ENCODE data around the gene XRN1.
"Not testable (repeated sequence)": the region's sequence is repeated elsewhere in the genome, so short reads cannot be mapped to it uniquely, and the experiment has no call there.

The XRN1 gene

DNA sequence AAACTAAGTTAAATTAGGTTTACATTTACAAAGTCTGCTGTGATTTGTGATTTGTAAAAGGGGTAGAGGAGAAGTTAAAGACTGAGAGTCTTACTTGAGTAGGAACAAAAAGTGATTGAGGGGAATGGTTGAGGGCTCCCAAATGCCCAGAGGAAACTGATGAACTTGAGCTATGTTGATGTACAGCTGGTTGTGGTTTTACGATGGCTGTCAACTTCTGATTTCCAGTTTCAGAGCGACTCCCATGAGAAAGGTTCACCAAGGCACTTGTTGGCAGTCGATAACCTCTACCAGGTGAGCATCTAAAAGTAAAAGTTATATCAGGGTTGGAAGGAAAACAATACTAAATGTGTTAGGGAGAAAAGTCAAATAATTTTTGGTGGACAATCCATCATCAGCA, 91.0 kb downstream of the XRN1 start:
- TF ChIP-seq, protein P1, sequence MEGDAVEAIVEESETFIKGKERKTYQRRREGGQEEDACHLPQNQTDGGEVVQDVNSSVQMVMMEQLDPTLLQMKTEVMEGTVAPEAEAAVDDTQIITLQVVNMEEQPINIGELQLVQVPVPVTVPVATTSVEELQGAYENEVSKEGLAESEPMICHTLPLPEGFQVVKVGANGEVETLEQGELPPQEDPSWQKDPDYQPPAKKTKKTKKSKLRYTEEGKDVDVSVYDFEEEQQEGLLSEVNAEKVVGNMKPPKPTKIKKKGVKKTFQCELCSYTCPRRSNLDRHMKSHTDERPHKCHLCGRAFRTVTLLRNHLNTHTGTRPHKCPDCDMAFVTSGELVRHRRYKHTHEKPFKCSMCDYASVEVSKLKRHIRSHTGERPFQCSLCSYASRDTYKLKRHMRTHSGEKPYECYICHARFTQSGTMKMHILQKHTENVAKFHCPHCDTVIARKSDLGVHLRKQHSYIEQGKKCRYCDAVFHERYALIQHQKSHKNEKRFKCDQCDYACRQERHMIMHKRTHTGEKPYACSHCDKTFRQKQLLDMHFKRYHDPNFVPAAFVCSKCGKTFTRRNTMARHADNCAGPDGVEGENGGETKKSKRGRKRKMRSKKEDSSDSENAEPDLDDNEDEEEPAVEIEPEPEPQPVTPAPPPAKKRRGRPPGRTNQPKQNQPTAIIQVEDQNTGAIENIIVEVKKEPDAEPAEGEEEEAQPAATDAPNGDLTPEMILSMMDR (IDR thresholded peaks at IDR 0.05; ENCODE audit: control insufficient read depth, extremely low read depth, insufficient read depth) = no peak
- DNase-seq (ENCODE audit: low read depth) = no peak
- no peak overlapping the region for H3K4me3 ChIP-seq (ENCODE audit: low read depth, low read length)

DNA sequence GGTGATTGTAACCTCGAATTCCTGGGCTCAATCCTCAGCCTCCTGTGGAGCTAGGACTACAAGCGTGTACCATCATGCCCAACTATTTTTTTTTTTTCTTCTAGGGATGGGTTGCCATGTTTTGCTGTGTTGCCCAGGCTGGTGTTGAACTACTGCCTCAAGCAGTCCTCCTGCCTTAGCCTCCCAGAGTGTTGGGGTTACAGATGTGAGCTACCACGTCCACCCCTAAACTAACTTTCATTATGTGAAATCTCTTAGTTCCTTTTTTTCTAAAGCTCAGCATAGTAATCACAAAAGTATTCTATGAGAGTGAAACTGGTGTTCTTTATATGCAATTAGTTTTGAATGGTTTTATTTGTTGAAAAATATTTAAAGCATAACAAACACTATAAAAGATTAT, 92.1 kb downstream of the XRN1 start:
- no peak for DNase-seq (ENCODE audit: low read depth)
- TF ChIP-seq, protein P1 (IDR thresholded peaks at IDR 0.05; ENCODE audit: control insufficient read depth, extremely low read depth, insufficient read depth) = no peak
- H3K4me3 ChIP-seq (ENCODE audit: low read depth, low read length) = no peak overlapping the region

DNA sequence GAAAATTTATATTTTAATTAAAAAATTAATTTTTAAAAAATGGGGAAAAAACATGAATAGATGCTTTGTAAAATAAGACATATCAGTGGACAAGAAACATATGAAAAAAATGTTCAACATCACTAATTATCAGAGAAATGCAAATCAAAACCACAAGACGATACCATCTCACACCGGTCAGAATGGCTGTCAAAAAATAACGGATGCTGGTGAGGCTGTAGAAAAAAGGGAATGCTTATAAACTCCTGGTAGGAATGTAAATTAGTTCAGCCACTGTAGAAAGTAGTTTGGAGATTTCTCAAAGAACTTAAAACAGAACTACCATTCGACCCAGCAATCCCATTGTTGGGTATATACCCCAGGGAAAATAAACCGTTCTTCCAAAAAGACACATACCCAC, 93.8 kb downstream of the XRN1 start:
- no peak overlapping the region for H3K4me3 ChIP-seq (ENCODE audit: low read depth, low read length)
- TF ChIP-seq, protein P1 (IDR thresholded peaks at IDR 0.05; ENCODE audit: control insufficient read depth, extremely low read depth, insufficient read depth) = no peak
- no peak for DNase-seq (ENCODE audit: low read depth)

DNA sequence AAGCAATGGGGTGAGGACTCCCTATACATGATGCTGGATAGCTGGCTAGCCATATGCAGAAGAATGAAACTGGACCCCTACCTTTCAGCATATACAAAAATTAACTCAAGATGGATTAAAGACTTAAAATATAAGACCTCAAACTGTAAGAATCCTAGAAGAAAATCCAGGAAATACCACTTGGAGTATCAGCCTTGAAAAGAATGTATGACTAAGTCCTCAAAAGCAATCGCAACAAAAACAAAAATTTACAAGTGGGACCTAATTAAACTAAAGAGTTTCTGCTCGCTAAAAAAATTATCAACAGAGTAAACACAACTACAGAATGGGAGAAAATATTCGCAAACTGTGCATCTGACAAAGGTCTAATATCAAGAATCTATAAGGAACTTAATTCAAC, 94.3 kb downstream of the XRN1 start:
- H3K4me3 ChIP-seq (ENCODE audit: low read depth, low read length) = no peak overlapping the region
- no peak for DNase-seq (ENCODE audit: low read depth)

DNA sequence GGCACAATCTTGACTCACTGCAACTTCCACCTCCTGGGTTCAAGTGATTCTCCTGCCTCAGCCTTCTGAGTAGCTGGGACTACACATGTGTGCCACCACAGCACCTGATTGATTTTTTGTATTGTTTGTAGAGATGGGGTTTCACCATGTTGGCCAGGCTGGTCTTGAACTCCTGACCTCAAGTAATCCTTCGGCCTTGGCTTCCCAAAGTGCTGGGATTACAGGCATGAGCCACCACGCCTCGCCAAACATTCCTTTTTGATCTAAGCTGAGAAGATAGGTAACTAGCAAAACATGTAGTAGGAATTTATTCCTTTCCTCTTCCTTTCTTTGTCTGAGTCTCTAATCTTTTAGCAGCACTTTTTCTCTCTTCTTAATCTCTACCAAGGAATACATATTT, 95.1 kb downstream of the XRN1 start:
- DNase-seq (ENCODE audit: low read depth); H3K4me3 ChIP-seq (ENCODE audit: low read depth, low read length): not testable (repeated sequence)

More for the DNA sequence above, 94.3 kb downstream of the XRN1 start:
- TF ChIP-seq, protein P1 (IDR thresholded peaks at IDR 0.05; ENCODE audit: control insufficient read depth, extremely low read depth, insufficient read depth) = no peak

DNA sequence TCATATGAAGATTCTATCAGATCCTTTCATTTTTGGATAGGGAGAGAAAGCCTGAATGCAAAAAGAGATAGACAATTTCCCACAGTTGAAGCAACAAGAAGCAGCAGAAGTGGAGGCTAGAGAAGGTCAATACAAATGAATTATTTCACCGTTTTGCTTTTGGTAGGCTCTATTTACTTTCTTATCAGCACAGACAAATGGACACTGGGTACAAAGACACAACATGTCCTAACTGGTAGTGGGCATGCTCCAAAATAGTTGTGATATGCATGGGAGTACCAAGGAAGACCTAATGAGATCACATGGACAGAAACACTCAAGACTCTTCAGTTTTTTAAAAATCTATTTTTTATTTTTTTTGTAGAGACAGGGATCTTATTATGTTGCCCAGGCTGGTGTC, 99.4 kb downstream of the XRN1 start:
- DNase-seq (ENCODE audit: low read depth) = no peak
- H3K4me3 ChIP-seq (ENCODE audit: low read depth, low read length) = no peak overlapping the region
- TF ChIP-seq, protein P1 (IDR thresholded peaks at IDR 0.05; ENCODE audit: control insufficient read depth, extremely low read depth, insufficient read depth) = no peak

DNA sequence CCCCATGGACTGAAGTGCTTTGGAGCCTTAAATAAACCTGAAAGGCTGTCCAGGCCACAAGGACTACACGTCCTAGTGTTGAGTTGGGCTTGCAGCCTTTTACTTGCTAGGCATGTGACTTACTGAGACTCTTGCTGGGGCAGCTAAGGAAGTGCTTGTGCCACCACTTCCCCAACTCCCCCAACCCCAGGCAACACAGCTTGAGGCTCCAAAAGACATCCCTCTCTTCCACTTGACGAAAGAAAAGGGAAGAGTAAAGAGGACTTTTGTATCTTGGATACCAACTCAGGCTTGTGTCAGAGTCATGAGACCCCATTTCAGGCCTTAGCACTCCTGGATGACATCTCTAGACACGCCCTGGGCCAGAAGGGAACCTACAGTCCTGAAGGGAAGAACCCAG, 109.8 kb downstream of the XRN1 start:
- DNase-seq (ENCODE audit: low read depth) = no peak
- H3K4me3 ChIP-seq (ENCODE audit: low read depth, low read length) = no peak overlapping the region

More for the DNA sequence above, 109.8 kb downstream of the XRN1 start:
- TF ChIP-seq, protein P1 (IDR thresholded peaks at IDR 0.05; ENCODE audit: control insufficient read depth, extremely low read depth, insufficient read depth) = no peak
